ENCODE results near the gene KLRC1. TPM values are rescaled to one million over a fixed set of nuclear protein-coding genes. Genes with fewer than 3 reads are reported as not detected.
"Not testable (repeated sequence)": the region's sequence is repeated elsewhere in the genome, so short reads cannot be mapped to it uniquely, and the experiment has no call there.

The KLRC1 gene
- not detected for polyA plus RNA-seq (2013, experiment 1 of 2; ENCODE audit: insufficient read length)
- not detected for polyA plus RNA-seq (2013, experiment 2 of 2; ENCODE audit: insufficient read length)

DNA sequence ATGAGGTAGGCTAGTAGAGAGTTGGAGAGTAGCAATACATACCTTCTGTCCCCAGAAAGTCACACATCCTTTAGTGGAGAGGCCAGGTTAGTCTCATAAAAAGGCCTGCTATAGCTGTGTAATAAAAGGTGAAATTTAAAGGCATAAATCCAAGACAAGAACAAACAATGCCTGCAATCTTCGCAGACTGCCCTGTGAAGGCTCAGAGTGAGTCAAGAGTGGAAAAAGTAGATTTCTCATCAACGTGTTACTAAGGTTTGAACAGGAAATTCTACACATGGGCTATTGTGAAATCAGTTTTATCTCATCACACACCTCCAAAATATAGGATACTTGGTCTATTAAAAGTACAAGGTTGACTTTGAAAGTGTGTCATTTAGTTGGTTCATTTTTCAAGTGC is at the start of gene KLRC1:
Gene KLRC1, minus strand, starts transcription at position 222 of the 400 bp plus-strand sequence. CDS start 2,221 bp downstream, outside the sequence.
- DNase-seq: no peak

DNA sequence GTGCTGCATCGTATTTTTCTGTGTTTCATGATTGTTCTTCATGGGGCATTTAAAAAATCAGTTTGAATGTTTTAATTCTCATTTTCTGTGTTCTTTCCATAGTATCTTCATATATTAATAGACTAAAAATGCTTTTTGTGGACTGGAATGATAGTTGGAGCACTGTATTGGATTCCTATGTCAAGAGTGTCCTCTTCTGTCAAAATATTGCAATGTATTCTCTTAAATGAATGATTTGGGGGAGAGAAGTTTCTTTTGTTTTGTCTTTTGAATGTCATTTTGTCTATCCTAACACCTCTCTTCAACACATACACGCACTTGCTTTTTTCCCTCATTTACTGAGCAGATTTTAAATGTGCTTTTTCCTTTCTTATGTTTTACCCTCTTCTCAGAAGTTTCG is 47.9 kb upstream of the KLRC1 start:
- DNase-seq: peak; percentile 7

DNA sequence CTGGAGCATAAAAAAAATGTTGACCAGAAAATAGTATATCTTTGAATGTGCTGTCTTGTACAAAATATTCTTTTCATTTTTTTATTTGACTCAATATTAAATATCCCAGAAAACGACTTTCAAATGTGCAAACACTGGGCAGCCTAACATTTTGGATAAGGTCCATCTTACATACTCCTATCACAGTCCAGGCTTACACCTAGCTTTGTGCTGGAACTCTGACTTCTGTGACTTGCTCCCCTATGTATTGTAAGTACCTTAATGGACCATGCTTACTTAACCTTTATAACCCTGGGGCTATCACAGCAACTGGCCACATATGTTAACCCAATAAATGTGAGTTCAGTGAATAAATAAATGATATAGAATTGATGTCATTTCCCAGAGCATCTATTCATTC is 44.9 kb upstream of the KLRC1 start:
- no peak for DNase-seq

DNA sequence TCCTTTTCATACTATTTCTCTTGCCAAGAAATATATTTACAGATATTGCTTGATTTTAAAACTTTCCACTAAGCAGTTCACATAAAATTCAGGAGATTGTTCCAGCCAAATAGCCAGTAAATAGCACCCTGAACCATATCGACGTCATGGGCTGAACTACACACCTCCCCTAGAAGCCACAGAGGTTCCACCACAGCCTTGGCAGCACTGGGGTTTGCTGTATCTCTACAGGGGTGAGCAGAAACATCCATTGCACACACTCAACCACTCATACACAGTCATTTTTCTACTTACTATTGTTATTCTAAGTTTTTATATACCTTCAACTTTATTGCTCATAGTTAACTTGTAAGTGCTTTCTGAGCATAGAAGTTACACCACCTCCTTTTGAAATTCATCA is 44.4 kb upstream of the KLRC1 start:
- DNase-seq: no peak

DNA sequence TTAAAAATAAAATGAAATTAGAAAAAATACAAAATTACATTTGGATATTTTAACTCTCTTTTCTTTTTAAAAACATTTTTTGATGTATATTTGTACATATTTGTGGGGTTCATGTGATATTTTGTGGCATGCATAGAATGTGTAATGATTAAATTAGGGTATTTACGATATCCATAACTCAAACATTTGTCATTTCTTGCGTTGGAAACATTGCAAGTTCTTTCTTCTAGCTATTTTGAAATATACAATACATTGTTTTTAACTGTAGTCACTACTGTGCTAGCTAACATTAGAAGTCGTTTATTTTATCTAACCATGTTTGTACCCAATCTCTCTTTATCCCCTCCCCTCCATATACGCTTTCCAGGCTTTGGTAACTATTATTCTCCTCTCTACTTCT is 38.6 kb upstream of the KLRC1 start:
- DNase-seq: no peak

DNA sequence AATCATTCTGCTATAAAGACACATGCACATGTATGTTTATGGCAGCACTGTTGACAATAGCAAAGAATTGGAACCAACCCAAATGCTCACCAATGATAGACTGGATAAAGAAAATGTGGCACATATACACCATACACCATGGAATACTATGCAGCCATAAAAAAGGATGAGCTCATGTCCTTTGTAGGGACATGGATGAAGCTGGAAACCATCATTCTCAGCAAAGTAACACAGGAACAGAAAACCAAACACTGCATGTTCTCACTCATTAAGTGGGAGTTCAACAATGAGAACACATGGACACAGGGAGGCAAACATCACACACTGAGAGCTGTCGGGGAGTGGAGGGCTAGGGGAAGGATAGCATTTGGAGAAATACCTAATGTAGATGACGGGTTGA is 34.2 kb upstream of the KLRC1 start:
- DNase-seq: not testable (repeated sequence)

DNA sequence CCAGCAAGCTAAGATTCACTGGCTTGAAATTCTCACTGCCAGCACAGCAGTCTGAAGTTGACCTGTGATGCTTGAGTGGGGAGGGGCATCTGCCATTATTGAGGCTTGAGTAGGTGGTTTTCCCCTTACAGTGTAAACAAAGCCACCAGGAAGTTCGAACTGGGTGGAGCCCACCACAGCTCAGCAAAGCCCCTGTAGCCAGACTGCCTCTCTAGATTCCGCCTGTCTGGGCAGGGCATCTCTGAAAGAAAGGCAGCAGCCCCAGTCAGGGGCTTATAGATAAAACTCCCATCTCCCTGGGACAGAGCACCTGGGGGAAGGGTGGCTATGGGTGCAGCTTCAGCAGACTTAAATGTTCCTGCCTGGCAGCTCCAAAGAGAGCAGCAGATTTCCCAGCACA is 28.7 kb upstream of the KLRC1 start:
- DNase-seq: not testable (repeated sequence)

DNA sequence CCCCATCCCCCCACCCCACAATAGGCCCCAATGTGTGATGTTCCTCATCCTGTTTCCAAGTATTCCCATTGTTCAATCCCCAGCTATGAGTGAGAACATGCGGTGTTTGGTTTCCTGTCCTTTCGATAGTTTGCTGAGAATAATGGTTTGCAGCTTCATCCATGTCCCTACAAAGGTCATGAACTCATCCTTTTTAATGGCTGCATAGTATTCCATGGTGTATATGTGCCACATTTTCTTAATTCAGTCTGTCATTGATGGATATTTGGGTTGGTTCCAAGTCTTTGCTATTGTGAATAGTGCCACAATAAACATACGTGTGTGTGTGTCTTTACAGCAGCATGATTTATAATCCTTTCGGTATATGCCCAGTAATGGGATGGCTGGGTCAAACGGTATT is 19.6 kb upstream of the KLRC1 start:
- not testable (repeated sequence) for DNase-seq

DNA sequence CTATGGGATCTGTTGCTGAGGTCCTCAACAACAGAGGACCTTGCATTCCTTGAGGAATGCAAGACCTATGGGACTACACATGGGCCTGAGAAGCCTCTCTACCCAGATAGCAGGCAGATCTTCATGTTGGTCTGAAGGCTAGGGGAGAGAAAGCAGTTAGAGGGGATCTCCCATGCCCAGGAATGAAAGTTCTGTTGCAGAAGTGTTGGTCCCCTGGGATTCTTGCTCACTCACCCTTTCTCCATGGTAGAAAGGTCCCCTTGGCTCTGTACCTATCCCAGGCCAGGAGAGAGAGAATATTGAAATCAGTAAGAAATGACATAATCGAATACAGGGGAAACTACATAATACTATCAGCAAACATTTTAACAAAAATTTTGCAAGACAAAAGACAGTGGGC is 16.5 kb upstream of the KLRC1 start:
- no peak for DNase-seq

DNA sequence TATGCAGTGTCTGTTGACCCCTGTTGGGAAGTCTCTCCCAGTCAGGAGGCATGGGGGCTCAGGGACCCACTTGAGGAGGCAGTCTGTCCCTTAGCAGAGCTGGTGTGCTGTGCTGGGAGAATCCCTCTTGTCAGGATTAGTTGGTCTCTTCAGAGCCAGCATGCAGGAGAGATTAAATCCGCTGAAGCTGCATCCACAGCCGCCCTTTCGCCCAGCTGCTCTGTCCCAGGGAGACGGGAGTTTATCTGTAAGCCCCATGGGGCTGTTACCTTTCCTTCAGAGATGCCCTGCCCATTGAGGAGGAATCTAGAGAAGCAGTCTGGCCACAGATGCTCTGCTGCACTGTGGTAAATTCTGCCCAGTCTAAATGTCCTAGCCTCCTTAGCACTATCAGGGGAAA is 13.1 kb upstream of the KLRC1 start:
- no peak for DNase-seq

DNA sequence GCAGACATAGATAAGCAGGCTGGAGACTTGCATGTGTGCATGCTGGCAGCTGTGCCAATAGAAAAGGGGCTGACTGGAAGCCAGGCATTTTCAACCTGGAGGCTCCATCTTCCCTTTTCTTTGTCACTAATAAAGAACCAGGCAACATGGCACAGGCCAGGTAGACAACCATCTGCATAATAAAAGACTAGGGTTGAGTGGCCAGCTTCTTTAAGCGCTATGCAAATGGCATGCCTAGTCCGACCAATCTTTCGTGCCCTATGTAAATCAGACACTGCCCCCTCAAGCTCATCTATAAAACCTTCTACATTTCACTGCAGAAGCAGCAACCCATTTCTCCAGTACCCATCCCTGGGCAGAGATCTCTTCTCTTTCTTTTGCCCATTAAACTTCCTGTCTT is 4.6 kb upstream of the KLRC1 start:
- no peak for DNase-seq

DNA sequence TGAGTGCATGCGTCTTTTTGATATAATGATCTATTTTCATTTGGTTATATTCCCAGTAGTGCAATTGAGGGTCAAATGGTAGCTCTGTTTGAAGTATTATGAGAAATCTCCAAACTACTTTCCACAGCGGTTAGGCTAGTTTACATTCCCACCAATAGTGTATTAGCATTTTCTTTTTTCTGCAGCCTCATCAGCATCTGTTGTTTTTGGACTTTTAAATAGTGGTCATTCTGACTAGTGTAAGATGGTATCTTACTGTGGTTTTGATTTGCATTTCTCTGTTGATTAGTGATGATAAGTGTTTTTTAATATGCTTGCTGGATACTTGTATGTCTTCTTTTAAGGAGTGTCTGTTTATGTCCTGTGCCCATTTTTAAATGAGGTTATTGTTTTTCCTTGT is 3.7 kb upstream of the KLRC1 start:
- no peak for DNase-seq

DNA sequence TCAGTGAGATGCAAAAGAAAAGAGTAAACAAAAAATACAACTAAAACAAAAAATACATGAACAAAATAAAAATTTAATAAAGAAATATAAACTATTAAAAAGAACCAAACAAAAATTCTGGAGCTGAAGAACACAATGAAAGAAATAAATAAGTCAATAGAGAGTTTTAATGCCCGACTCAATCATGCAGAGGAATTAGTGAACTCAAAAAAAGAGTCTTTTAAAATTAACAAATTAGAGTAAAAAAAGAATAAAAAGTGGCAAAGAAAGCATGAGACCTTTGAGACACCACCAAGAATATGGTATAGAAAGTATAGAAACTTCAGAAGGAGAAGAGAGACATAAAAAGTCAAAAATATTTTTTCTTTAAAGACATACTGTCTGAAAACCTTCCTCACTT is 2.6 kb upstream of the KLRC1 start:
- no peak for DNase-seq

DNA sequence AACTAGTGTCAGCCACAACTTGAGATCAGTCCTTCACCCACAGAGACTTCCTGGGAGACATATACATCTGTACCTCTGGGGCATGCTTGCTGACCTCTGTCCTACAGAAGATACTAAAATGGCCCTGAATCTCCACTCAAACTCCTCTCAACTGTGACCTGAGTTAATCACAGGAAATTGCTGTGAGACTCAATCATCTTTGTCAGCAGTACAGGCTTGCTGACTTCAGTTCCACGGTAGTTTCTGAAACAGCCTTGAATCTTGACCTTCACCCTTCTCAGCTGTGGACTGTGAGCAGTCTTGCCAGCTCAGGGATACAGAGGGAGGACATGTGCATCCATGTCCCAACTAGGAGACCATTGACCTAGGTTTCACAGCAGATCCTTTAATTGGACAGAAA is 1.4 kb upstream of the KLRC1 start:
- DNase-seq: no peak

DNA sequence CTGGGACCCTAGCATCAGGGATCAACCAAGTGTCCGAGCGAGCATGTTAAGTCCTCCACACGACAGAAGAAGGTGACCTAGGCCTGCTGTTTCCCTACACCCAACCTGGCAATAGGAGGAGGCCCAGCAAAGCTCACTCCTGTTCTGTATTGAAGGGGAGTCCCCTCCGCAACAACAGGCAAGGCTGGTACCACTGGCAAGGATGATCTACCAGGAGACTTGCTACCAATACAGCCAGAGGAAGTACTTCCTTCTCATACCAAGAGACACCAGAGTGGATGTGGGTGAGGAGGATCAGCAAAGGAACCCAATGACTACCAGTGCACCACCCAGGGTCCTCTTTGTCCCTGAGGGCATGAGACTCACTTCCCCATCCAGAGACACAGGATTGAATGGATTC is 4.9 kb downstream of the KLRC1 start:
- DNase-seq: no peak

DNA sequence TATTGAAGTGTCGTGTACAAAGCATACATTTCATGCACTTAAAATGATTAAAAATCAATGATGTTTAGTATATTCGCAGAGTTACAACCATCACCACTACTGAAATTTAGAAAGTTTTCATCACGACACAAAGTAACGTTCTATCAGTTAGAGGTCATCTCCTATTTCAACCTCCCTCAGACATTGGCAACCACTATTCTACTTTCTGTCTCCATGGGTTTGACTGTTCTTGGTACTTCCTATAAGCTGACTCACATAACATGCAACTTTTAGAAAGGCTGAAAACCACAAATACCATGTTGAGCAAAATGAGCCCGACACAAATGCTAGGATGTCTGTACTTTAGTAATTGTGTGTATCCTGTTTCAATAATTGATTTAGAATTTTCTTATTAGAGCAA is 7.1 kb downstream of the KLRC1 start:
- not testable (repeated sequence) for DNase-seq

DNA sequence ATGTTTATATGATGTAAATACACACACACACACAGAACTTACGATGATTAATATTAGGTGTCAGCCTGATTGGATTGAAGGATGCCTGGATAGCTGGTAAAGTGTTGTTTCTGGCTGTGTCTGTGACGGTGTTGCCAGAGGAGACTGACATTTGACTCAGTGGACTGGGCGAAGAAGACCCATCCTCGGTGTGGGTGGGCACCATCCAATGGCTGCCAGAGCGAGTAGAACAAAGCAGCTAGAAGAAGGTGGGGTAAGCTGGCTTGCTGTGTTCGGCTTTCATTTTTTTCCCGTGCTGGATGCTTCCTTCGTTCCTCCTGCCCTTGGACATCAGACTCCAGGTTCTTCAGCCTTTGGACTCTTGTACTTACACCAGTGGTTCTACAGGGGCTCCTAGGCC is 12.0 kb downstream of the KLRC1 start:
- not testable (repeated sequence) for DNase-seq

DNA sequence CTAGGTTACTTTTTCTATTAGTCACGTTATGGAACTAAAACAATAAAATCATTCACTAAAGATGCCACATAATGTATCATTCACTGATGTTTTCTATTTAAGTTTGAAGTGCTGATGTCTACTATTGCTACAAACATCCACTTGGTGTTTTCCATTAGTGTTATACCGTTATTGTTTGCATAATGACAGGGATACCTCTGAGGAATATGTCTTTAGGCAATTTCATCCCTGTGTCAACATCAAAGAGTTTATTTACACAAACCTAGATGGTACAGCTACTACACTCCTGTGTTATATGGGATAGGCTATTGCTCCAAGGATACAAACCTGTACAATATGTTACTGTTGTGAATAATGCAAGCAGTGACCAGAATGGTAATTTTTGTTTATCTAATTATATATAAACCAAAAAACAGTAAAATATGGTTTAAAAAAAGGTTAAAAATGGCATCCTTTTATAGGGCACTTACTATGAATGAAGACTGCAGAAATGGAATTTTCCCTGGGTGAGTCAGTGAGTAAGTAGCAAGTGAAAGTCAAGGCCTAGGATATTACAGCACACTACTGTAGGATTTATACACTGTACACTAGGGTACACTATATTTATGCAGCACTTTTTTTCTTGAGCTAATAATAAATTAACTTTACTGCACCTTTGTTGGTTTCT is 13.4 kb downstream of the KLRC1 start:
- not testable (repeated sequence) for DNase-seq

DNA sequence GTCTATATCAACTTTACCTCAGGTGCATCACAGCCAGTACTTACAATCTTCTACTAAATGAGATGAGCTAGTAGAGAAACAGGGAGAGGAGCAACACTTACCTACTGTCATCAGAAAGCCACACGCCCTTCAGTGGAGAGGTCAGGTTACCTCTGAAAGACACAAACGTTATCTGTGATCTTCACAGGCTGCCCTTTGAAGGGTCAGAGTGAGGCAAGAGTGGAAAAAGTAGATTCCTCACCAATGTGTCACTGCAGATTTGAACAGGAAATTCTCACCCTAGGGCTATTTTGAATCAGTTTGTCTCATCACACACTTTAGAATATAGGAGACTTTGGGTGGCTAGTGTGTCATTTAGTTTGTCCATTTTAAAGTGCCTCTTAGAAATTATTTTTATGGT is 15.6 kb downstream of the KLRC1 start:
- not testable (repeated sequence) for DNase-seq

DNA sequence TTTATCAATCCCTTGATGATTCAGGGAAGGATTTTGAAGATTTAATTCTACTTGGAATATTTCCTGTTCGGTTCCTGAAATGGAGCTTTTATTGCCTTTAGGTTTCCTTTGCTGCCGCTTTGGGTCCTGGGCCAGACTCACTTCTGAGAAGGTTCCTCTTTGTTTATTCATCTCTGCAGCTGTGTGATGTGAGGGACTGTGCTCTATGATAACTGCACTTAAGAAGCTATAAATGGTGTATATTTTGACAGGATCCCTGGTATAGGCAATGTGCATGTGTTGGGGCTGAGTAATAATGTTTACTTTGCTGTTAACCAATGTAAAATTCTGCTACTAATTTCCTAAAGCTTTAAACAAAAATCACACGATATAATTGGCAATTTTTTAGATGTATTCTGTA is 17.4 kb downstream of the KLRC1 start, which contains the start of gene KLRC2:
Gene KLRC2, minus strand, starts transcription at position 195 of the 400 bp plus-strand sequence. Its CDS starts 24 bp downstream, at position 171.
- DNase-seq: peak; percentile 9

DNA sequence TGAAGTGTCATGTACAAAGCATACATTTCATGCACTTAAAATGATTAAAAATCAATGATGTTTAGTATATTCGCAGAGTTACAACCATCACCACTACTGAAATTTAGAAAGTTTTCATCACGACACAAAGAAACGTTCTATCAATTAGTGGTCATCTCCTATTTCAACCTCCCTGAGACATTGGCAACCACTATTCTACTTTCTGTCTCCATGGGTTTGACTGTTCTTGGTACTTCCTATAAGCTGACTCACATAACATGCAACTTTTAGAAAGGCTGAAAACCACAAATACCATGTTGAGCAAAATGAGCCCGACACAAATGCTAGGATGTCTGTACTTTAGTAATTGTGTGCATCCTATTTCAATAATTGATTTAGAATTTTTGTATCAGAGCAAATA is 22.6 kb downstream of the KLRC1 start:
- peak; percentile 3 for DNase-seq

DNA sequence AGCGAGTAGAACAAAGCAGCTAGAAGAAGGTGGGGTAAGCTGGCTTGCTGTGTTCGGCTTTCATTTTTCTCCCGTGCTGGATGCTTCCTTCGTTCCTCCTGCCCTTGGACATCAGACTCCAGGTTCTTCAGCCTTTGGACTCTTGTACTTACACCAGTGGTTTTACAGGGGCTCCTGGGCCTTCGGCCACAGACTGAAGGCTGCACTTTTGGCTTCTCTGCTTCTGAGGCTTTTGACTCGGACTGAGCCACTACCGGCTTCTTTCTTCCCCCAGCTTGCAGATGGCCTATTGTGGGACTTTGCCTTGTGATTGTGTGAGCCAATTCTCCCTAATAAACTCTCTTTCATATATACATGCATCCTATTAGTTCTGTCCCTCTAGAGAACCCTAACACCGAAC is 27.2 kb downstream of the KLRC1 start:
- not testable (repeated sequence) for DNase-seq

DNA sequence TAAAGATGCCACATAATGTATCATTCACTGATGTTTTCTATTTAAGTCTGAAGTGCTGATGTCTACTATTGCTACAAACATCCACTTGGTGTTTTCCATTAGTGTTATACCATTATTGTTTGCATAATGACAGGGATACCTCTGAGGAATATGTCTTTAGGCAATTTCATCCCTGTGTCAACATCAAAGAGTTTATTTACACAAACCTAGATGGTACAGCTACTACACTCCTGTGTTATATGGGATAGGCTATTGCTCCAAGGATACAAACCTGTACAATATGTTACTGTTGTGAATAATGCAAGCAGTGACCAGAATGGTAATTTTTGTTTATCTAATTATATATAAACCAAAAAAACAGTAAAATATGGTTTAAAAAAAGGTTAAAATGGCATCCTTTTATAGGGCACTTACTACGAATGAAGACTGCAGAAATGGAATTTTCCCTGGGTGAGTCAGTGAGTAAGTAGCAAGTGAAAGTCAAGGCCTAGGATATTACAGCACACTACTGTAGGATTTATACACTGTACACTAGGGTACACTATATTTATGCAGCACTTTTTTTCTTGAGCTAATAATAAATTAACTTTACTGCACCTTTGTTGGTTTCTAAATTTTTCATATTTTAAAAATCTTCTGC is 28.8 kb downstream of the KLRC1 start:
- not testable (repeated sequence) for DNase-seq

DNA sequence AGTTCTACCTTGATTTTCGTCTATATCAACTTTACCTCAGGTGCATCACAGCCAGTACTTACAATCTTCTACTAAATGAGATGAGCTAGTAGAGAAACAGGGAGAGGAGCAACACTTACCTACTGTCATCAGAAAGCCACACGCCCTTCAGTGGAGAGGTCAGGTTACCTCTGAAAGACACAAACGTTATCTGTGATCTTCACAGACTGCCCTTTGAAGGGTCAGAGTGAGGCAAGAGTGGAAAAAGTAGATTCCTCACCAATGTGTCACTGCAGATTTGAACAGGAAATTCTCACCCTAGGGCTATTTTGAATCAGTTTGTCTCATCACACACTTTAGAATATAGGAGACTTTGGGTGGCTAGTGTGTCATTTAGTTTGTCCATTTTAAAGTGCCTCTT is 31.0 kb downstream of the KLRC1 start:
- DNase-seq: not testable (repeated sequence)

All from fibroblast of skin of back (primary cell).